GM19240 (cell line): ENCODE results near the gene PISD.

Source experiments
- DNase-seq: peaks from one replicate; pipeline ENCODE4 v3.0.0; 2011; ENCODE audit warnings: low spot score; ENCODE audit not compliant: insufficient read length

PISD gene

DNA sequence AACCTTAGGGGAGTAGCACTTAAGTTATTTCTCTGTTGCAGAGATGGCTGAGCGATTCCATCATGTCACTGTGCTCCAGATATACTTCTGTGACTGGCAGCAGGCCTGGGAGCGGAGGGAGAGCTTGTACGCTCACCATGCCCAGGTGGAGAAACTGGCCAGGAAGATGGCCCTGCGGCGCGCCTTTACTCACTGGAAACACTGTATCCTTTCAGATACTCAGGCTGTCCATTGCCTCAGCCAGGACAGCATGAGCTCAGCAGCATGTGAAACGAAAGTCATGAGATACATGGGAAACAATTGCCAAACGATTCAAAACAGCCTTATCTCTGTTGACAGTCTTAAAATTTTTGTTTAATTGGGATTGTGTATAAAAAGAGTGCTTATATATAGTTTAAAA, 86.8 kb downstream of the PISD start:
- no peak for DNase-seq

DNA sequence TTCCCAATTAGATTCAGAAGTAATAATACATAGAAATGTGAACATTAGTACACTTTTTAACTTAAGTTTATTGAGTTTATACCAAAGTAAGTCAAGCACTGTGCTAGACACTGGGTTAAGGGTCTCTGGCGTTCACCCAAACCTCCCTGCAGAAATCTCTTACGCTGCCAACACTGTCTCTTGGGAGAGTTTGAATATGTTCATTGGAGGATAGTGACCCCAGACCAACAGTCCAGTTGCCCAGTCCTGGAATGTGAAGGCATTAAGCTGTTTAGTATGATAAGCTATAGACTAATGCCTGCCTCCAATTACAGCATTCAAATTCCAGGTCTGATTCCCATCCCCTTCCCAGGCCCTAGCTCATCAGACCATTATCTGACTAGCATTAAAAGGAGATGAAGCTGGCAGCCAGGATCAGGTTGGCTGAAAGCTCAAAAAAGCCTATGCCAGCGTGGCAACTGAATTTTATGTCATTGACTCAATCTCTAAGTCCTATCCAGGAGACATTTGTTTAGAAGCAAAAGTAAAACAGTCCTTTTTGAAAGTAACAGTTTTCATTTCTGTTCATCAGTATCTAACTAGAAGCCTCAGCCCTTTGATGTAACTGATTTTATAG, 87.9 kb downstream of the PISD start:
- no peak for DNase-seq

DNA sequence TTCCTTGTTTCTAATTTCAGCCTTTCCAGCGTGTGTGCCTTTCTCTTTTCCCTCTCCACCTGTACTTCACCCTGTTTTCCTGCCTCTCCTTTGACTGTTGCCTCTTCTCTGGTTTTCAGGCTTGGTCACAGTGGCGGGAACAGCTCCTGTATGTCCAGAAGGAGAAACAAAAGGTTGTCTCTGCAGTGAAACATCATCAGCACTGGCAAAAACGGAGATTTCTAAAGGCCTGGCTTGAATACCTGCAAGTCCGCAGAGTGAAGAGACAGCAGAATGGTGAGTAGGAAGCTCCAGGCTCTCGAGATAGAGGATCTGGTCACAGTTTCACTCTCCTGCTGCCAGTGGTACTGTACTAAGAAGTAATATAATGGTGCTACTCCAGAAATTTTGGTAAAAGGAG, 89.1 kb downstream of the PISD start:
- no peak for DNase-seq

DNA sequence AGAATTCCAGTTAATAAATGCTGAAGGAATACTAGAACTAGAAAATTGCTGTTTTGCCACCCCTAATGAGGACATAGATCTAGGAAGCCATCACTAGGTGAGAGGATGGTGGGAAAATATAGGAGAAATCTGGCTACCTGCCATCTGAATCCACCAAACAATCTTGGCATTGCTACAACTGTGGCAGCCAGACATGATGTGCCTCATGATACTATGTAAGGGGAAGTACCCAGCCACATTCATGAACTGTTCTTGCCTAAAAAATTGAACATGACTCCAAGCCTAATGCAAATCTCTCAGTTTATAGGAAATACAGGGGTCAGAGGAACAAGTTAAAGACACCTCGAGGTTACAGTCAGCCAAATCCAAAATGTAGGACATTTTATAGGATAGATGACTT, 92.9 kb downstream of the PISD start:
- no peak for DNase-seq
